GM11168 (cell line): ENCODE data around the gene PSORS1C2.
"Not testable (repeated sequence)": the region's sequence is repeated elsewhere in the genome, so short reads cannot be mapped to it uniquely, and the experiment has no call there.

ENCODE experiments used
- in situ Hi-C: fragments of 300-500 bp; cut with MboI; formaldehyde crosslinking; loops from one replicate; pipeline ENCODE4 v1.12.0; 2022; ENCODE audit warnings: low sequenced_read_pairs; ENCODE audit not compliant: unreplicated experiment

Gene PSORS1C2

GRCh38 chr6:31138982-31139381 lies at the start of gene PSORS1C2:
PSORS1C2 (minus strand) TSS chr6:31139066; CDS start chr6:31139026, 40 bp downstream.
- in situ Hi-C loops, result loop anchor here (5.0 kb wide), 2 partner anchors 53 to 228 kb away; no protein-coding TSS in a partner anchor

GRCh38 chr6:31187780-31188194 lies 48.9 kb upstream of the PSORS1C2 start:
- in situ Hi-C loops, result no loop called here

GRCh38 chr6:31186052-31186734 lies 47.3 kb upstream of the PSORS1C2 start:
- in situ Hi-C loops, result no loop called here

- in situ Hi-C loops, result not testable (repeated sequence)
These were observed 46.8 kb upstream of the PSORS1C2 start for GRCh38 chr6:31185695-31186051.

GRCh38 chr6:31183859-31184258 lies 45.0 kb upstream of the PSORS1C2 start:
- in situ Hi-C loops, result not testable (repeated sequence)

- in situ Hi-C loops, result not testable (repeated sequence)
These were observed 44.4 kb upstream of the PSORS1C2 start for GRCh38 chr6:31183287-31183686.

- in situ Hi-C loops, result no loop called here
These were observed 41.6 kb upstream of the PSORS1C2 start for GRCh38 chr6:31180500-31180899.

- in situ Hi-C loops, result no loop called here
These were observed 41.0 kb upstream of the PSORS1C2 start for GRCh38 chr6:31179896-31180295.

- in situ Hi-C loops, result no loop called here
These were observed 40.1 kb upstream of the PSORS1C2 start for GRCh38 chr6:31179042-31179386.

GRCh38 chr6:31178143-31179041 lies 39.5 kb upstream of the PSORS1C2 start:
- in situ Hi-C loops, result no loop called here

GRCh38 chr6:31175971-31176370 lies 37.1 kb upstream of the PSORS1C2 start:
- in situ Hi-C loops, result no loop called here

GRCh38 chr6:31174378-31174777 lies 35.5 kb upstream of the PSORS1C2 start:
- in situ Hi-C loops, result no loop called here

- in situ Hi-C loops, result no loop called here
These were observed 34.5 kb upstream of the PSORS1C2 start for GRCh38 chr6:31173406-31173805.

GRCh38 chr6:31172973-31173384 lies 34.1 kb upstream of the PSORS1C2 start:
- in situ Hi-C loops, result no loop called here

GRCh38 chr6:31171931-31172905 lies 33.4 kb upstream of the PSORS1C2 start:
- in situ Hi-C loops, result no loop called here

- in situ Hi-C loops, result no loop called here
These were observed 32.3 kb upstream of the PSORS1C2 start for GRCh38 chr6:31170987-31171671.

GRCh38 chr6:31170600-31170881 lies 31.7 kb upstream of the PSORS1C2 start, which contains the start of gene POU5F1:
POU5F1 (minus strand) TSS chr6:31170682; CDS start chr6:31170620, 62 bp downstream.
- in situ Hi-C loops, result no loop called here

GRCh38 chr6:31169858-31170599 lies 31.2 kb upstream of the PSORS1C2 start:
- in situ Hi-C loops, result not testable (repeated sequence)
